Neutrophil (primary cell): Measurements from ENCODE around the gene ANXA6.
A peak's percentile ranks its signal among the peaks of the same experiment; 100 is the strongest.

Experiments used
- H3K27ac ChIP-seq: fragments of 200-600 bp; sonication (generic); 2 replicates; pipeline ENCODE4 v1.5.1; 2016; ENCODE audit warnings: mild to moderate bottlenecking, moderate library complexity
- H3K27me3 ChIP-seq: fragments of 200-600 bp; sonication (generic); 2 replicates; pipeline ENCODE4 v1.6.0; 2016; ENCODE audit warnings: mild to moderate bottlenecking
- H3K36me3 ChIP-seq: fragments of 200-600 bp; sonication (generic); 2 replicates; pipeline ENCODE4 v1.5.1; 2017
- H3K4me1 ChIP-seq, 2 experiments: fragments of 200-600 bp in 1 of 2; sonication (generic) in 1 of 2; 1 replicate in 1 of 2; 2 replicates in 1 of 2; pipeline versions ENCODE4 v1.5.1 to v1.6.1; 2013 to 2016; ENCODE audit warnings: low read depth in 1 of 2, low read length in 1 of 2, mild to moderate bottlenecking in 1 of 2, moderate library complexity in 1 of 2; ENCODE audit not compliant: control insufficient read depth in 1 of 2, insufficient read depth in 1 of 2
- H3K4me3 ChIP-seq, 2 experiments: fragments of 200-600 bp in 1 of 2; sonication (generic) in 1 of 2; 1 replicate in 1 of 2; 2 replicates in 1 of 2; pipeline ENCODE4 v1.5.1; 2013 to 2016; ENCODE audit warnings: low read depth in 1 of 2, low read length in 1 of 2, mild to moderate bottlenecking in 1 of 2, moderate library complexity in 1 of 2
- H3K9me3 ChIP-seq: fragments of 200-600 bp; sonication (generic); 2 replicates; pipeline ENCODE4 v1.5.1; 2016
- TF ChIP-seq, protein P1 (sequence below): fragments of 200-600 bp; sonication (generic); IDR thresholded peaks from 2 replicates; pipeline ENCODE4 v1.5.1; 2016; ENCODE audit warnings: antibody characterized with exemption

ANXA6 gene

DNA sequence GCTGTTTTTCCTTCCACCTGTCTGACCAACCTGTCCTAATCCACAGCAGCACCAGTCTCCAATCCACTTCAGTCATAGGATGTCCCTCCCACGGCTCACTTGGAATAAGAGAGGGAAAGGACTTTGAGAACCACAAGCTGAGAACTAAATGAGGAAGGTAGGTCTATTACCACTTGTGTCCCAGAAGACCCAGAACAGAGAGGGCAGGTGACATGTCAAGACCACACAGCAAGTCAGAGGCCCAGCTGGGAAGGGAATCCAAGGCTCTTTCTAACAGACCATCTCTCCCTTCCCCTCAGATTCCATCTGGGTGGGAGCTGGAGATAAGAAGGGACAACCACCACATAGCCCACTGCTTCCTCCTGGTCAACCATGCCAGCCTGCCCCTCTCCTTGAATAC is 14.6 kb downstream of the ANXA6 start:
- Histone ChIP-seq H3K4me3 (no peak overlapping the region), H3K27ac (no peak overlapping the region), H3K4me1 (peaks cover 13 to 19% of the 10 kb centered on the region in 2 experiments), H3K27me3 (no peaks in the 10 kb centered on the region), H3K36me3 (peaks cover 42% of the 10 kb centered on the region), H3K9me3 (no peaks in the 10 kb centered on the region)
- TF ChIP-seq, protein P1, sequence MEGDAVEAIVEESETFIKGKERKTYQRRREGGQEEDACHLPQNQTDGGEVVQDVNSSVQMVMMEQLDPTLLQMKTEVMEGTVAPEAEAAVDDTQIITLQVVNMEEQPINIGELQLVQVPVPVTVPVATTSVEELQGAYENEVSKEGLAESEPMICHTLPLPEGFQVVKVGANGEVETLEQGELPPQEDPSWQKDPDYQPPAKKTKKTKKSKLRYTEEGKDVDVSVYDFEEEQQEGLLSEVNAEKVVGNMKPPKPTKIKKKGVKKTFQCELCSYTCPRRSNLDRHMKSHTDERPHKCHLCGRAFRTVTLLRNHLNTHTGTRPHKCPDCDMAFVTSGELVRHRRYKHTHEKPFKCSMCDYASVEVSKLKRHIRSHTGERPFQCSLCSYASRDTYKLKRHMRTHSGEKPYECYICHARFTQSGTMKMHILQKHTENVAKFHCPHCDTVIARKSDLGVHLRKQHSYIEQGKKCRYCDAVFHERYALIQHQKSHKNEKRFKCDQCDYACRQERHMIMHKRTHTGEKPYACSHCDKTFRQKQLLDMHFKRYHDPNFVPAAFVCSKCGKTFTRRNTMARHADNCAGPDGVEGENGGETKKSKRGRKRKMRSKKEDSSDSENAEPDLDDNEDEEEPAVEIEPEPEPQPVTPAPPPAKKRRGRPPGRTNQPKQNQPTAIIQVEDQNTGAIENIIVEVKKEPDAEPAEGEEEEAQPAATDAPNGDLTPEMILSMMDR: no peak

GRCh38 chr5:151141535-151141934 is 16.0 kb downstream of the ANXA6 start:
- Histone ChIP-seq H3K4me3 (no peak overlapping the region), H3K36me3 (peaks cover 56% of the 10 kb centered on the region), H3K9me3 (no peaks in the 10 kb centered on the region), H3K27ac (no peak overlapping the region), H3K4me1 (peaks cover 8 to 17% of the 10 kb centered on the region in 2 experiments), H3K27me3 (no peaks in the 10 kb centered on the region)
- TF ChIP-seq, protein P1: no peak

DNA sequence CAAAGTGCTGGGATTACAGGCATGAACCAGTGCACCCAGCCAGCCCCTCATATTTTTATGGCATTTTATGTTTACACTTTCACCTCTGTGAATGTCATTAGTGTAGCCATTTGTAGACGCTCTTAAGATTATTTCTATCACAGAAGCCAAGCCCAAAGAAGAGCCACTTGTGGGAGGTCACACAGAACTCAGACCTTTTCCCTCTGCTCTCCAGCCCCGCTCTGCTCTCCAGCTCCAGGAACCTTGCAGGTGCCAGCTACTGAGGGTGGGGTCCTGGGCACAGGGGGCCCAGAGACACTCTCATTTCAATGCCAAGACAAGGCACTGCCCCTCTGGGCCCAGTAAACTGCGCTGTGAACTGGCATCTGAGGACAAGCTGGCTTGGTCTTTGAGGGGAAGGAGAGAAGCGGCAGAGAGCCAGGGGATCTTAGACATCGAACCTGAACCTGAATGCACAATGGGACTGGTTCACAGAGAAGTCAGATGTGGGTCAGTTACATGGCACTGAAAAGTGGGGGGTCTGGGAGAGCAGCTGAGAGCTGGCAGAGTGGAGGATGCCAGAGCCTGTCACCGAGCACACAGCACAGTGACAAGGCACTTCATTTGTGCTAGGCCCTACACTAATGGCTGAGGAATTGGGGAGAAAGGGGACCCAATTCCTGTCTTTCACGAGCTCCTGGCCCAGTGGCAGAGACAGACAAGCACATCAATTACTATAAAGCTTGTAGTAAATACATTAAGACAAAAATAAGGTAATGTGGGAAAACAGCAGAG is 16.7 kb downstream of the ANXA6 start:
- Histone ChIP-seq H3K4me3 (no peak overlapping the region), H3K4me1 (peaks cover 1 to 11% of the 10 kb centered on the region in 2 experiments), H3K27ac (no peak overlapping the region), H3K27me3 (no peaks in the 10 kb centered on the region), H3K9me3 (no peaks in the 10 kb centered on the region), H3K36me3 (peaks cover 63% of the 10 kb centered on the region)
- TF ChIP-seq, protein P1: no peak

- Histone ChIP-seq H3K27ac (no peak overlapping the region), H3K9me3 (no peaks in the 10 kb centered on the region), H3K4me3 (no peak overlapping the region), H3K36me3 (peaks cover 63% of the 10 kb centered on the region), H3K27me3 (no peaks in the 10 kb centered on the region), H3K4me1 (peaks cover 0 to 16% of the 10 kb centered on the region in 2 experiments)
- TF ChIP-seq, protein P1: no peak
Observed at GRCh38 chr5:151139646-151140045, 17.9 kb downstream of the ANXA6 start.

GRCh38 chr5:151139015-151139414 is 18.6 kb downstream of the ANXA6 start:
- Histone ChIP-seq H3K4me1 (peaks cover 4 to 22% of the 10 kb centered on the region in 2 experiments), H3K9me3 (no peaks in the 10 kb centered on the region), H3K27ac (peak overlapping the region; percentile 31), H3K27me3 (no peaks in the 10 kb centered on the region), H3K4me3 (no peak overlapping the region), H3K36me3 (peaks cover 61% of the 10 kb centered on the region)
- TF ChIP-seq, protein P1: no peak
